ENCODE data around the gene C2orf42. TPM values are rescaled to one million over a fixed set of nuclear protein-coding genes. Genes with fewer than 3 reads are reported as not detected.
"Not testable (repeated sequence)": the region's sequence is repeated elsewhere in the genome, so short reads cannot be mapped to it uniquely, and the experiment has no call there.

Gene C2orf42
- total RNA-seq, 2 donors from 2014 or later = 7.1 to 11.4 TPM

DNA sequence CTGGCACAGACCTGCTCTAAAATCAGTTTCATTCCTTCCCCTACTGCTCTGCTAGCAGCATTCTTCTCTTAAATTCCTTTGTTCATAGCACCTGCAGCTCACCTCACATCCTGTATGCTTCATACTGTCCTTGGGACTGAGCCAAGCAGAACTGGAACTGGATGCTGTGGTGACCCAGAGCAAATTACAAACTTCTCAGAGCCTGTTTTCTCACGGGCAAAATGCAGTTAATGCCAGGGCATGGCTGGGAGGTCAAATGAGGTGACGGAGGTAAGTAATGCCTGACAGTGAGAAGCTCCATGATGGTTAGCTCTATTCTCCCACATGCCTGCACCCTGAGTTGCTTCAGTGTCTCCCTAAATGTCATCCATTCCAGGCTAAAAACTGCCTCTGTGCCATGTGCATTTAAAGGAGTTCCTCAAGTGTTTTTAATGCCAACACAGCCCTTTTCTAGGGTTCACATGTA is 29.7 kb downstream of the C2orf42 start:
- Histone ChIP-seq H3K27ac (no peak overlapping the region), H3K27me3 (no peaks in the 10 kb centered on the region), H3K9ac (ENCODE audit: low read depth in 2 of 2, low read length in 2 of 2) (no peak overlapping the region), H3K4me3 (no peak overlapping the region), H3K4me1 (no peaks in the 10 kb centered on the region), H3K9me3 (no peaks in the 10 kb centered on the region), H3K36me3 (no peaks in the 10 kb centered on the region)
- intact Hi-C loops (cut with DNase I) = no loop called here
- DNase-seq = no peak
- TF ChIP-seq, protein P1, sequence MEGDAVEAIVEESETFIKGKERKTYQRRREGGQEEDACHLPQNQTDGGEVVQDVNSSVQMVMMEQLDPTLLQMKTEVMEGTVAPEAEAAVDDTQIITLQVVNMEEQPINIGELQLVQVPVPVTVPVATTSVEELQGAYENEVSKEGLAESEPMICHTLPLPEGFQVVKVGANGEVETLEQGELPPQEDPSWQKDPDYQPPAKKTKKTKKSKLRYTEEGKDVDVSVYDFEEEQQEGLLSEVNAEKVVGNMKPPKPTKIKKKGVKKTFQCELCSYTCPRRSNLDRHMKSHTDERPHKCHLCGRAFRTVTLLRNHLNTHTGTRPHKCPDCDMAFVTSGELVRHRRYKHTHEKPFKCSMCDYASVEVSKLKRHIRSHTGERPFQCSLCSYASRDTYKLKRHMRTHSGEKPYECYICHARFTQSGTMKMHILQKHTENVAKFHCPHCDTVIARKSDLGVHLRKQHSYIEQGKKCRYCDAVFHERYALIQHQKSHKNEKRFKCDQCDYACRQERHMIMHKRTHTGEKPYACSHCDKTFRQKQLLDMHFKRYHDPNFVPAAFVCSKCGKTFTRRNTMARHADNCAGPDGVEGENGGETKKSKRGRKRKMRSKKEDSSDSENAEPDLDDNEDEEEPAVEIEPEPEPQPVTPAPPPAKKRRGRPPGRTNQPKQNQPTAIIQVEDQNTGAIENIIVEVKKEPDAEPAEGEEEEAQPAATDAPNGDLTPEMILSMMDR (IDR thresholded peaks at IDR 0.05) = no peak

DNA sequence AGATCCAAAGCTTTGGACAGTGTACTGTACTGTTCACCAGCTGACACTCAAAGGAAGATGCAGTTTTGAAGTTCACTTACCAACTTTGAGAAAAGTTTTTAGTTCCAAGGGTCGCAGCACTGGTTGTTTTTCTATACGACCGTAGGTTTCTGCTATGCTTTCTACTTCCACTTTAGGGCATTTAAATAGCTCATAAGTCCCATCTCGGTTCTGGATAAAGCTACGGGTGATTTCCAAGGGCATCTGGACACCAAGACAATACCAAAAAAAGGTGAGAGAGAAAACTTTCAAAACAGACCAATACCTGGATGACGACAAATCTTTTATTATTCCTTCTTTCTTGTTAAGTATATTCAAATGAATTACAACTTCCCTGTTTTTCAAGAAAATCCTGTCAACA is 30.3 kb downstream of the C2orf42 start:
- H3K27me3 ChIP-seq = no peaks in the 10 kb centered on the region
- H3K9ac ChIP-seq (ENCODE audit: low read depth in 2 of 2, low read length in 2 of 2) = no peak overlapping the region
- TF ChIP-seq, protein P1 (IDR thresholded peaks at IDR 0.05) = no peak
- no peak overlapping the region for H3K4me3 ChIP-seq
- no peak for DNase-seq
- H3K27ac ChIP-seq = no peak overlapping the region
- no peaks in the 10 kb centered on the region for H3K4me1 ChIP-seq
- intact Hi-C loops (cut with DNase I) = no loop called here
- H3K36me3 ChIP-seq = no peaks in the 10 kb centered on the region
- H3K9me3 ChIP-seq = no peaks in the 10 kb centered on the region

DNA sequence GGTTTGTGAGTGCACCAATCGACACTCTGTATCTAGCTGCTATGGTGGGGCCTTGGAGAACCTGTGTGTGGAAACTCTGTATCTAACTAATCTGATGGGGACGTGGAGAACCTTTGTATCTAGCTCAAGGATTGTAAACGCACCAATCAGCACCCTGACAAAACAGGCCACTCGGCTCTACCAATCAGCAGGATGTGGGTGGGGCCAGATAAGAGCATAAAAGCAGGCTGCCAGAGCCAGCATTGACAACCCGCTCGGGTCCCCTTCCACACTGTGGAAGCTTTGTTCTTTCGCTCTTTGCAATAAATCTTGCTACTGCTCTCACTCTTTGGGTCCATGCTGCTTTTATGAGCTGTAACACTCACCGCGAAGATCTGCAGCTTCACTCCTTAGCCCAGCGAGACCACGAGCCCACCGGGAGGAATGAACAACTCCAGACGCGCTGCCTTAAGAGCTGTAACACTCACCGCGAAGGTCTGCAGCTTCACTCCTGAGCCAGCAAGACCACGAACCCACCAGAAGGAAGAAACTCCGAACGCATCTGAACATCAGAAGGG is 41.6 kb downstream of the C2orf42 start:
- H3K9ac ChIP-seq (ENCODE audit: low read depth in 2 of 2, low read length in 2 of 2); H3K27me3 ChIP-seq; H3K9me3 ChIP-seq; H3K36me3 ChIP-seq; H3K27ac ChIP-seq; H3K4me1 ChIP-seq; H3K4me3 ChIP-seq; DNase-seq; intact Hi-C loops (cut with DNase I): not testable (repeated sequence)

DNA sequence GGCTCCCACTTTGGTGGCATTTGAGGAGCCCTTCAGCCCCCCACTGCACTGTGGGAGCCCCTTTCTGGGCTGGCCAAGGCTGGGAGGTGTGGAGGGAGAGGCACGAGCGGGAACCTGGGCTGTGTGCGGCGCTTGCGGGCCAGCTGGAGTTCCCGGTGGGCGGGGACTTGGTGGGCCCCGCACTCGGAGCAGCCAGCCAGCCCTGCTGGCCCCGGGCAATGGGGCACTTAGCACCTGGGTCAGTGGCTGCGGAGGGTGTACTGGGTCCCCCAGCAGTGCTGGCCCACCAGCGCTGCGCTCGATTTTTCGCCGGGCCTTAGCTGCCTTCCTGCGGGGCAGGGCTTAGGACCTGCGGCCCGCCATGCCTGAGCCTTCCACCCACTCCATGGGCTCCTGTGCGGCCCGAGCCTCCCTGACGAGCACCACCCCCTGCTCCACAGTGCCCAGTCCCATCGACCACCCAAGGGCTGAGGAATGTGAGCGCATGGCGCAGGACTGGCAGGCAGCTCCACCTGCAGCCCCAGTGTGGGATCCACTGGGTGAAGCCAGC is 42.5 kb downstream of the C2orf42 start:
- intact Hi-C loops (cut with DNase I) = not testable (repeated sequence)

DNA sequence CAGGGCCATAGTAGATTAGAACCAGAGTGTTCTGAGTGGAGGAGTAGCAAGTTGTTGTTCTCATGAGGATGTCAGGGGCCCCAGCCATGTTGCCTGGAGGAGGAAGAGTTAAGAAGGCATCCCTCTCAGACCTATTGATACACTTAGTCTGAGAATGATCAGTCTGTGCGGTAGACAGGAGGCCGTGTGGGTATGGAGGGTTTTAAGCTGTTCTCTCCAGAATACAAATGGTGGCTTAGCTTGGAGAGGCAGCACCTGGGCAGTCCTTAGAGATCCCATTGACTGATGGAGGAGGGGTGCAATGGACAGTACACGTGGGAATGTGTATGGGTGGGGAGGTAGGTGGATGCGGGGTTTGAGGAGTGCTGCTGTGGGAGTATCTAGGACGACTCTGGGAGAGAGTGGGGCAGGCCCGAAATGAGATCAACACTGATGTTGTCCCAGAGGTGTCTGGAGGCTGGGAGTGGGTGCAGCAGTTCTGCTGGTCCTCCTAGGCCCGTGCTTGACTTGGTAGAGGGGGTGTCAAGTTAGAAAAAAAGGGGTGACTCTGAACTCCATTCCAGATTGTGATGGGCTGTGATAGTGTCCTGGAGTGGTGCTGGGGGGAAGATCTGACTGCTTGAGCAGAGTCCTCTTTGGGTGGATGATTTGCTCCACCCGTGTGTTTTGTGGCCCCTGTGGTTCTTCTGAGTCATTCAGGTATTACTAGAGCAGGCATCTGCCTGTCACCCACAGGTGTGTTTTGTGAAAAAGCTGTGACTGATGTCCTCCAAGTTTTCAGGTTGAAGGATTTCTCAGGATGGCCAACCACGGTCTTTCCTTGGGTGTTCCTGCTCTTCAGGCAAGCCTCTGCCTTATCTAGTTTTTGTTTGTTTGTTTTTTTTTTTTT is 44.7 kb downstream of the C2orf42 start:
- no peaks in the 10 kb centered on the region for H3K9me3 ChIP-seq
- TF ChIP-seq, protein P1 (IDR thresholded peaks at IDR 0.05) = no peak
- DNase-seq = no peak
- no peak overlapping the region for H3K9ac ChIP-seq (ENCODE audit: low read depth in 2 of 2, low read length in 2 of 2)
- H3K27me3 ChIP-seq = no peaks in the 10 kb centered on the region
- H3K4me1 ChIP-seq = peaks cover 6% of the 10 kb centered on the region
- no peak overlapping the region for H3K4me3 ChIP-seq
- H3K36me3 ChIP-seq = no peaks in the 10 kb centered on the region
- no peak overlapping the region for H3K27ac ChIP-seq
- intact Hi-C loops (cut with DNase I) = no loop called here

More for the DNA sequence above, 42.5 kb downstream of the C2orf42 start:
- H3K27ac ChIP-seq; H3K4me3 ChIP-seq; H3K36me3 ChIP-seq; DNase-seq; H3K9ac ChIP-seq (ENCODE audit: low read depth in 2 of 2, low read length in 2 of 2); H3K9me3 ChIP-seq; H3K4me1 ChIP-seq; H3K27me3 ChIP-seq: not testable (repeated sequence)

DNA sequence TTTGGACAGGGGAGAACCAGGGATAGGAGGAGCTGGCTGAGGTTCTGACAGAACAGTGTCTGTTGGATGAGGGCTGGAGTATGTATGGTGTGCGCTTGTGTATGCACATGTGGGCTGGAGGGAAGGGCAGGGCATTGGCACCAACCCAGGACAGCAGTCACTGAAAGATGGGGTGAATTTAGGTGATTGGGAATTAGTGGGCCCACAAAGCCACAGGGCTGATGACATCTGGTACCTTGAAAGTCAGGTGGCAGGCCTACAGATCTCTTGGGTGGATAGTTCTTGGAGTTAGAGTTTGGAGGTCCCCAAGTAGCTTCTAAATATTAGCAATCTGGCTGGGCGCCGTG is 45.7 kb downstream of the C2orf42 start:
- TF ChIP-seq, protein P1 (IDR thresholded peaks at IDR 0.05) = no peak
- intact Hi-C loops (cut with DNase I) = no loop called here
- H3K4me3 ChIP-seq = no peak overlapping the region
- peaks cover 6% of the 10 kb centered on the region for H3K4me1 ChIP-seq
- H3K9ac ChIP-seq (ENCODE audit: low read depth in 2 of 2, low read length in 2 of 2) = no peak overlapping the region
- no peak for DNase-seq
- H3K27me3 ChIP-seq = no peaks in the 10 kb centered on the region
- no peaks in the 10 kb centered on the region for H3K36me3 ChIP-seq
- H3K27ac ChIP-seq = no peak overlapping the region
- no peaks in the 10 kb centered on the region for H3K9me3 ChIP-seq

Measured in colonic mucosa (tissue), 4 donors.